ENCODE data around the gene DAB2IP.
A peak's percentile ranks its signal among the peaks of the same experiment; 100 is the strongest.
"Not testable (repeated sequence)": the region's sequence is repeated elsewhere in the genome, so short reads cannot be mapped to it uniquely, and the experiment has no call there.

The DAB2IP gene

GRCh38 chr9:121788686-121789366 lies 137.4 kb downstream of the DAB2IP start:
- H3K4me3 ChIP-seq (ENCODE audit: low read depth, low read length), result no peak overlapping the region
- TF ChIP-seq ZSCAN4 (tag by site-specific recombination; IDR thresholded peaks at IDR 0.05) (peak; percentile 98), RBAK (tag by site-specific recombination; IDR thresholded peaks at IDR 0.05) (no peak), ZNF433 (tag by site-specific recombination; IDR thresholded peaks at IDR 0.05; ENCODE audit: low read depth) (no peak)
- POLR2A ChIA-PET, result no interaction called here
- CTCF ChIA-PET, result interaction anchor here (1.7 kb wide), 1 partner anchor 102 kb away, joined by 4 read pairs; no protein-coding TSS in a partner anchor
- peaks cover 0 to 3% of the 10 kb centered on the region in 2 experiments; a peak in 1 of 3 replicates for H3K36me3 ChIP-seq (ENCODE audit: control insufficient read depth in 2 of 2, insufficient read depth in 1 of 2, low read length in 2 of 2)
- no peaks in the 10 kb centered on the region for H3K9me3 ChIP-seq (ENCODE audit: control insufficient read depth, insufficient read depth, low read depth, low read length)
- no peak overlapping the region for H3K27ac ChIP-seq (ENCODE audit: extremely low read depth, low read depth, low read length)
- H3K4me1 ChIP-seq (ENCODE audit: control insufficient read depth, insufficient read depth, low read length), result no peaks in the 10 kb centered on the region

DNA sequence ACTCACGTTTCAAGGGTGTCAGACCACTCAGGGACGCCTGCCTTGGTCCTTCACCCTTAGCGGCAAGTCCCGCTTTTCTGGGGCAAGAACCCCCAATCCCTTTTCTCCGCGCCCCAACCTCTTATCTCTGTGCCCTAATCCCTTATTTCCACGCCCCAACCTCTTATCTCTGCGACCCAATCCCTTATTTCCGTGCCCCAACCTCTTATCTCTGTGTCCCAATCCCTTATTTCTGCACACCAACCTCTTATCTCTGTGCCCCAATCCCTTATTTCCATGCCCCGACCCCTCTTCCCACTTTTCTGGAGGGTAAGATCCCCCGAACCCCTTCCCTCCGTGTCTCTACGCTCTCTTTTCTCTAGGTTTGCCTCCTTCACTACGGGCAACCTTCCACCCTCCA lies 139.4 kb downstream of the DAB2IP start:
- POLR2A ChIA-PET, result no interaction called here
- Histone ChIP-seq H3K4me3 (ENCODE audit: low read depth, low read length) (no peak overlapping the region), H3K27ac (ENCODE audit: extremely low read depth, low read depth, low read length) (no peak overlapping the region)

GRCh38 chr9:121792476-121792875 lies 141.0 kb downstream of the DAB2IP start:
- H3K4me3 ChIP-seq (ENCODE audit: low read depth, low read length); H3K9me3 ChIP-seq (ENCODE audit: control insufficient read depth, insufficient read depth, low read depth, low read length); CTCF ChIA-PET; H3K4me1 ChIP-seq (ENCODE audit: control insufficient read depth, insufficient read depth, low read length); POLR2A ChIA-PET; H3K27ac ChIP-seq (ENCODE audit: extremely low read depth, low read depth, low read length); H3K36me3 ChIP-seq (ENCODE audit: control insufficient read depth in 2 of 2, insufficient read depth in 1 of 2, low read length in 2 of 2): not testable (repeated sequence)

More for the DNA sequence above, 139.4 kb downstream of the DAB2IP start:
- CTCF ChIA-PET, result no interaction called here
- no peak for TF ChIP-seq ZNF664 (tag by site-specific recombination; IDR thresholded peaks at IDR 0.05)
- TF ChIP-seq MZF1 (tag by site-specific recombination; IDR thresholded peaks at IDR 0.05; ENCODE audit: borderline replicate concordance), result no peak
- no peak for TF ChIP-seq ZNF366 (tag by site-specific recombination; conservative IDR thresholded peaks at IDR 0.05)
- TF ChIP-seq KLF16 (tag by site-specific recombination; IDR thresholded peaks at IDR 0.05), result no peak
- TF ChIP-seq GFI1B (tag by site-specific recombination; IDR thresholded peaks at IDR 0.05), result no peak
- no peak for TF ChIP-seq ZNF433 (tag by site-specific recombination; IDR thresholded peaks at IDR 0.05; ENCODE audit: low read depth)
- TF ChIP-seq ZNF843 (tag by site-specific recombination; IDR thresholded peaks at IDR 0.05), result no peak
- Histone ChIP-seq H3K36me3 (ENCODE audit: control insufficient read depth in 2 of 2, insufficient read depth in 1 of 2, low read length in 2 of 2) (no peaks in the 10 kb centered on the region), H3K4me1 (ENCODE audit: control insufficient read depth, insufficient read depth, low read length) (no peaks in the 10 kb centered on the region), H3K9me3 (ENCODE audit: control insufficient read depth, insufficient read depth, low read depth, low read length) (no peaks in the 10 kb centered on the region)

DNA sequence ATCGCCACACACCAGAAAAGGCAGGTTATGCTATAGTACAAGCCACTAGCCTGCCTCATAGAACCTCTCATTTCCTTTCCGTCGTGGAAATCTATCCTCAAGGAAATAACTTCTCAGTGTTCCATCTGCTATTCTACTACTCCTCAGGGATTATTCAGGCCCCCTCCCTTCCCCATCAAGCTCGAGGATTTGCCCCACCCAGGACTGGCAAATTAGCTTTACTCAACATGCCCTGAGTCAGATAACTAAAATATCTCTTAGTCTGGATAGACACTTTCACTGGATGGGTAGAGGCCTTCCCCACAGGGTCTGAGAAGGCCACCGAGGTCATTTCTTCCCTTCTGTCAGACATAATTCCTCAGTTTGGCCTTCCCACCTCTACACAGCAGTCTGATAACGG lies 142.9 kb downstream of the DAB2IP start:
- H3K4me1 ChIP-seq (ENCODE audit: control insufficient read depth, insufficient read depth, low read length); CTCF ChIA-PET; H3K9me3 ChIP-seq (ENCODE audit: control insufficient read depth, insufficient read depth, low read depth, low read length); POLR2A ChIA-PET; H3K27ac ChIP-seq (ENCODE audit: extremely low read depth, low read depth, low read length); H3K4me3 ChIP-seq (ENCODE audit: low read depth, low read length); H3K36me3 ChIP-seq (ENCODE audit: control insufficient read depth in 2 of 2, insufficient read depth in 1 of 2, low read length in 2 of 2): not testable (repeated sequence)

DNA sequence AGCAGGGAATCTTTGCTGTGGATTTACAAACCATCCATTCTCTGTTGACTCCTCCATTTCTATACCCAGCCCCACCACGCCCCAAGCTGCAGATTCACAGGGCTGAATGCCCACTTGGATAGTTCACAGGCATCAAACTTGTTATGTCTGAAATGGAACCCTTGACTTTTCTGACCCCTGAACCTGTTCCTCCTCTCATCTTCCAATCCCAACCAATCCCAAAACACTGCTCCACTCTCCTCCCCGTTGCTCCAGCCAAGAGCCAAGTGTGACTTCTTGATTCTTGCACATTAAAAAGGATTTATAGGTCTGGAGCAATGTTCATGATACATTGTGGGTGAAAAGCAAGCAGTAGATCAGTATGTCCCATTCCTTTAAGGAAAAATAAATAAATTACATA lies 145.6 kb downstream of the DAB2IP start:
- CTCF ChIA-PET, result no interaction called here
- POLR2A ChIA-PET, result no interaction called here
- no peaks in the 10 kb centered on the region for H3K4me1 ChIP-seq (ENCODE audit: control insufficient read depth, insufficient read depth, low read length)
- no peak overlapping the region for H3K27ac ChIP-seq (ENCODE audit: extremely low read depth, low read depth, low read length)
- H3K36me3 ChIP-seq (ENCODE audit: control insufficient read depth in 2 of 2, insufficient read depth in 1 of 2, low read length in 2 of 2), result no peaks in the 10 kb centered on the region
- H3K4me3 ChIP-seq (ENCODE audit: low read depth, low read length), result no peak overlapping the region
- H3K9me3 ChIP-seq (ENCODE audit: control insufficient read depth, insufficient read depth, low read depth, low read length), result no peaks in the 10 kb centered on the region
- no peak for TF ChIP-seq RBAK (tag by site-specific recombination; IDR thresholded peaks at IDR 0.05)
- TF ChIP-seq ZNF223 (tag by site-specific recombination; IDR thresholded peaks at IDR 0.05), result no peak
- TF ChIP-seq ZFP3 (tag by site-specific recombination; IDR thresholded peaks at IDR 0.05; ENCODE audit: low read depth), result no peak
- TF ChIP-seq, protein P1, sequence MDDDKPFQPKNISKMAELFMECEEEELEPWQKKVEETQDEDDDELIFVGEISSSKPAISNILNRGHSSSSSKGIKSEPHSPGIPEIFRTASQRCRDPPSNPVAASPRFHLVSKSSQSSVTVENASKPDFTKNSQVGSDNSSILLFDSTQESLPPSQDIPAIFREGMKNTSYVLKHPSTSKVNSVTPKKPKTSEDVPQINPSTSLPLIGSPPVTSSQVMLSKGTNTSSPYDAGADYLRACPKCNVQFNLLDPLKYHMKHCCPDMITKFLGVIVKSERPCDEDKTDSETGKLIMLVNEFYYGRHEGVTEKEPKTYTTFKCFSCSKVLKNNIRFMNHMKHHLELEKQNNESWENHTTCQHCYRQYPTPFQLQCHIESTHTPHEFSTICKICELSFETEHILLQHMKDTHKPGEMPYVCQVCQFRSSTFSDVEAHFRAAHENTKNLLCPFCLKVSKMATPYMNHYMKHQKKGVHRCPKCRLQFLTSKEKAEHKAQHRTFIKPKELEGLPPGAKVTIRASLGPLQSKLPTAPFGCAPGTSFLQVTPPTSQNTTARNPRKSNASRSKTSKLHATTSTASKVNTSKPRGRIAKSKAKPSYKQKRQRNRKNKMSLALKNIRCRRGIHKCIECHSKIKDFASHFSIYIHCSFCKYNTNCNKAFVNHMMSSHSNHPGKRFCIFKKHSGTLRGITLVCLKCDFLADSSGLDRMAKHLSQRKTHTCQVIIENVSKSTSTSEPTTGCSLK (tag by site-specific recombination; IDR thresholded peaks at IDR 0.05), result no peak
- TF ChIP-seq, protein P2, sequence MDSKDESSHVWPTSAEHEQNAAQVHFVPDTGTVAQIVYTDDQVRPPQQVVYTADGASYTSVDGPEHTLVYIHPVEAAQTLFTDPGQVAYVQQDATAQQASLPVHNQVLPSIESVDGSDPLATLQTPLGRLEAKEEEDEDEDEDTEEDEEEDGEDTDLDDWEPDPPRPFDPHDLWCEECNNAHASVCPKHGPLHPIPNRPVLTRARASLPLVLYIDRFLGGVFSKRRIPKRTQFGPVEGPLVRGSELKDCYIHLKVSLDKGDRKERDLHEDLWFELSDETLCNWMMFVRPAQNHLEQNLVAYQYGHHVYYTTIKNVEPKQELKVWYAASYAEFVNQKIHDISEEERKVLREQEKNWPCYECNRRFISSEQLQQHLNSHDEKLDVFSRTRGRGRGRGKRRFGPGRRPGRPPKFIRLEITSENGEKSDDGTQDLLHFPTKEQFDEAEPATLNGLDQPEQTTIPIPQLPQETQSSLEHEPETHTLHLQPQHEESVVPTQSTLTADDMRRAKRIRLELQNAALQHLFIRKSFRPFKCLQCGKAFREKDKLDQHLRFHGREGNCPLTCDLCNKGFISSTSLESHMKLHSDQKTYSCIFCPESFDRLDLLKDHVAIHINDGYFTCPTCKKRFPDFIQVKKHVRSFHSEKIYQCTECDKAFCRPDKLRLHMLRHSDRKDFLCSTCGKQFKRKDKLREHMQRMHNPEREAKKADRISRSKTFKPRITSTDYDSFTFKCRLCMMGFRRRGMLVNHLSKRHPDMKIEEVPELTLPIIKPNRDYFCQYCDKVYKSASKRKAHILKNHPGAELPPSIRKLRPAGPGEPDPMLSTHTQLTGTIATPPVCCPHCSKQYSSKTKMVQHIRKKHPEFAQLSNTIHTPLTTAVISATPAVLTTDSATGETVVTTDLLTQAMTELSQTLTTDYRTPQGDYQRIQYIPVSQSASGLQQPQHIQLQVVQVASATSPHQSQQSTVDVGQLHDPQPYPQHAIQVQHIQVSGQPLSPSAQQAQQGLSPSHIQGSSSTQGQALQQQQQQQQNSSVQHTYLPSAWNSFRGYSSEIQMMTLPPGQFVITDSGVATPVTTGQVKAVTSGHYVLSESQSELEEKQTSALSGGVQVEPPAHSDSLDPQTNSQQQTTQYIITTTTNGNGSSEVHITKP (tag by site-specific recombination; IDR thresholded peaks at IDR 0.05), result no peak
- no peak for TF ChIP-seq ZNF707 (tag by site-specific recombination; IDR thresholded peaks at IDR 0.05)
